HepG2 (cell line): ENCODE results near the gene IQCM. TPM values are rescaled to one million over a fixed set of nuclear protein-coding genes. Genes with fewer than 3 reads are reported as not detected.

Experiments used
- ATAC-seq: fragments of 200-7000 bp; cut with Tn5 transposase; 3 replicates; pipeline ENCODE4 v1.9.1; 2020; ENCODE audit warnings: mild to moderate bottlenecking, moderate library complexity
- BruUV-seq: library from RNA; stranded (reverse); fragments of 400-500 nt; replicated peaks from 2 replicates; lab custom pipeline; 2021; lab: Mats Ljungman, UMichigan
- CTCF ChIA-PET: fragments of 300-600 bp; formaldehyde crosslinking; extraction: SDS; loops from one replicate; lab custom pipeline; 2021; ENCODE audit warnings: low total read pairs, inconsistent platforms, low intra/inter-chr PET ratio; lab: Yijun Ruan, JAX
- POLR2A ChIA-PET: fragments of 350-600 bp; sonication (Branson Sonifier 250); formaldehyde crosslinking; loops from one replicate; lab custom pipeline; 2020; ENCODE audit warnings: antibody characterized with exemption, inconsistent platforms; lab: Yijun Ruan, JAX
- DNase-seq: peaks from one replicate; pipeline ENCODE4 v3.0.0-alpha.2; 2015; ENCODE audit warnings: low spot score
- FAIRE-seq: peaks from 3 replicates; lab custom pipeline; 2011; peaks lifted over from hg19 to GRCh38; lab: Jason Lieb, UNC
- H2AFZ ChIP-seq: one replicate; pipeline ENCODE4 v1.6.1; 2011; ENCODE audit warnings: low read length, inconsistent platforms
- H3K27ac ChIP-seq: fragments of 300-600 bp; 3 replicates; pipeline ENCODE4 v1.8.0; 2011; ENCODE audit warnings: mixed run types, mild to moderate bottlenecking, mixed read lengths, low read length, inconsistent platforms; ENCODE audit not compliant: insufficient read depth; ENCODE audit errors: extremely low read length
- H3K27me3 ChIP-seq, 2 experiments: fragments of 200-600 bp in 1 of 2; 2 replicates in 1 of 2; 3 replicates in 1 of 2; pipeline versions ENCODE4 v1.6.0 to v1.8.0; 2011; ENCODE audit warnings: low read length in 2 of 2, mild to moderate bottlenecking in 2 of 2, moderate library complexity in 2 of 2, inconsistent platforms in 1 of 2; ENCODE audit not compliant: insufficient read depth in 2 of 2, control insufficient read depth in 1 of 2
- H3K36me3 ChIP-seq, 2 experiments: fragments of 200-600 bp in 1 of 2; replicated peaks in 1 of 2; 2 replicates in 1 of 2; 3 replicates in 1 of 2; pipeline versions ENCODE4 v1.5.1 to v1.8.0; 2011; ENCODE audit warnings: low read length in 2 of 2, inconsistent platforms in 1 of 2; ENCODE audit not compliant: insufficient read depth in 2 of 2, control insufficient read depth in 1 of 2
- H3K4me1 ChIP-seq: 2 replicates; pipeline ENCODE4 v1.5.1; 2012; ENCODE audit warnings: low read length, inconsistent platforms; ENCODE audit not compliant: insufficient read depth
- H3K4me2 ChIP-seq: 2 replicates; pipeline ENCODE4 v1.6.0; 2011; ENCODE audit warnings: low read depth, low read length, inconsistent platforms
- H3K4me3 ChIP-seq, 3 experiments: fragments of 200-600 bp in 1 of 3; sonication (generic), shearing (Covaris generic) in 1 of 3; replicated peaks in 1 of 3; 2 replicates each; pipeline ENCODE4 v1.5.1; 2011 to 2016; ENCODE audit warnings: low read length in 3 of 3, inconsistent platforms in 2 of 3, low read depth in 2 of 3, mild to moderate bottlenecking in 2 of 3, control low read depth in 1 of 3, mixed read lengths in 1 of 3; ENCODE audit not compliant: insufficient read depth in 1 of 3
- H3K79me2 ChIP-seq: one replicate; pipeline ENCODE4 v1.6.1; 2011; ENCODE audit warnings: low read length, inconsistent platforms; ENCODE audit not compliant: insufficient read depth
- H3K9ac ChIP-seq: 2 replicates; pipeline ENCODE4 v1.6.0; 2011; ENCODE audit warnings: mild to moderate bottlenecking, low read depth, low read length, inconsistent platforms; ENCODE audit not compliant: insufficient read depth
- H3K9me3 ChIP-seq: 2 replicates; pipeline ENCODE4 v1.5.1; 2012; ENCODE audit warnings: mild to moderate bottlenecking, low read length
- H4K20me1 ChIP-seq: 2 replicates; pipeline ENCODE4 v1.6.0; 2011; ENCODE audit warnings: inconsistent platforms, mild to moderate bottlenecking, low read length, moderate library complexity; ENCODE audit not compliant: insufficient read depth
- AKAP8 ChIP-seq: sonication (generic); formaldehyde crosslinking; IDR thresholded peaks from 2 replicates; pipeline ENCODE4 v1.5.1; 2020; ENCODE audit warnings: mild to moderate bottlenecking, missing genetic modification reagents
- BCL3 ChIP-seq: sonication (generic); formaldehyde crosslinking; IDR thresholded peaks from 2 replicates; pipeline ENCODE4 v1.5.1; 2020; ENCODE audit warnings: mild to moderate bottlenecking, missing genetic modification reagents, moderate library complexity
- MATR3 ChIP-seq: sonication (generic); formaldehyde crosslinking; IDR thresholded peaks from 2 replicates; pipeline ENCODE4 v1.4.0; 2020; ENCODE audit warnings: missing genetic modification reagents
- PATZ1 ChIP-seq: sonication (generic); formaldehyde crosslinking; IDR thresholded peaks from 2 replicates; pipeline ENCODE4 v1.4.0; 2020; ENCODE audit warnings: missing genetic modification reagents
- PAX8 ChIP-seq: sonication (generic); formaldehyde crosslinking; IDR thresholded peaks from 2 replicates; pipeline ENCODE4 v1.8.0; 2022; ENCODE audit warnings: mild to moderate bottlenecking, missing genetic modification reagents, borderline replicate concordance
- PRDM15 ChIP-seq: sonication (generic); formaldehyde crosslinking; IDR thresholded peaks from 2 replicates; pipeline ENCODE4 v1.4.0; 2020; ENCODE audit warnings: missing genetic modification reagents
- ZBTB33 ChIP-seq: sonication (generic); formaldehyde crosslinking; IDR thresholded peaks from 2 replicates; pipeline ENCODE4 v1.4.0; 2020; ENCODE audit warnings: missing genetic modification reagents
- ZFAT ChIP-seq: sonication (generic); formaldehyde crosslinking; conservative IDR thresholded peaks from 2 replicates; pipeline ENCODE4 v1.8.1; 2023; ENCODE audit warnings: missing genetic modification reagents, inconsistent platforms
- ZNF547 ChIP-seq: sonication (generic); formaldehyde crosslinking; IDR thresholded peaks from 2 replicates; pipeline ENCODE4 v1.5.1; 2020; ENCODE audit warnings: mild to moderate bottlenecking, missing genetic modification reagents
- ZNF639 ChIP-seq: conservative IDR thresholded peaks from 2 replicates; pipeline ENCODE4 v1.6.1; 2018; ENCODE audit warnings: missing genetic modification reagents
- WGBS: methylation state at CpG from one replicate; pipeline ENCODE4 v1.1.6; 2017; ENCODE audit warnings: low lambda C conversion rate; 5-methylcytosine and 5-hydroxymethylcytosine counted together
- in situ Hi-C: cut with HindIII; loops from 2 replicates; pipeline ENCODE4 v1.10.0; 2017; ENCODE audit warnings: low pct_unique_long_range_greater_than_20kb; ENCODE audit not compliant: extremely low pct_ligation_motif_present
- intact Hi-C: fragments of 100-400 bp; cut with micrococcal nuclease; formaldehyde crosslinking; loops from one replicate; pipeline ENCODE4 v1.10.0; 2022; ENCODE audit not compliant: unreplicated experiment
- polyA plus RNA-seq, 8 experiments: library from polyadenylated mRNA; depleted of rRNA in 3 of 8; stranded (reverse) in 7 of 8; unstranded in 1 of 8; fragments of >200 nt; fragmentation: Illumina TruSeq in 4 of 8; extraction: Trizol in 4 of 8; gene quantifications; 2 replicates each; pipeline versions ENCODE4 v1.2.1 to v1.2.3, GENCODE V29; 2011 to 2016; ENCODE audit warnings: low read depth in 4 of 8, missing spikeins in 1 of 8, mixed read lengths in 1 of 8; ENCODE audit not compliant: insufficient read depth in 1 of 8
- total RNA-seq, 5 experiments: library from RNA; depleted of rRNA; stranded (reverse); fragments of >200 nt; fragmentation: Illumina TruSeq; extraction: Trizol; gene quantifications; 2 replicates each; pipeline ENCODE4 v1.2.3, GENCODE V29; 2016; ENCODE audit warnings: low read depth in 1 of 5

Gene IQCM
- total and polyA plus RNA-seq, 2 of the 13 experiments (the other 11 are each of a cell fraction or from before 2014, with no cell fraction given), result not detected

GRCh38 chr4:149584722-149585121 lies 230.9 kb downstream of the IQCM start (continued):
- TF ChIP-seq ZBTB33 (CRISPR knock-in tag) (no peak), ZFAT (CRISPR knock-in tag) (no peak), PAX8 (no peak), ZNF639 (CRISPR knock-in tag) (no peak)

- H3K4me2 ChIP-seq, result no peak overlapping the region
- H3K27me3 ChIP-seq, result no peaks in the 10 kb centered on the region
- BruUV-seq, result no TSS peak
- H3K36me3 ChIP-seq, result no peaks in the 10 kb centered on the region
- no peak overlapping the region for H2AFZ ChIP-seq
- H3K27ac ChIP-seq, result no peak overlapping the region
- no peak for TF ChIP-seq PRDM15
- no peak for TF ChIP-seq PATZ1
- no peak for TF ChIP-seq BCL3 (CRISPR knock-in tag)
- no peak for TF ChIP-seq MATR3 (CRISPR knock-in tag)
- TF ChIP-seq AKAP8 (CRISPR knock-in tag), result no peak
- no peak for TF ChIP-seq ZNF547 (CRISPR knock-in tag)
- TF ChIP-seq, all 625 proteins: peak for 0
- H3K9me3 ChIP-seq, result peaks cover 30% of the 10 kb centered on the region
- no peaks in the 10 kb centered on the region for H4K20me1 ChIP-seq
- ChIA-PET POLR2A (no interaction called here), CTCF (no interaction called here)
- ATAC-seq (no peak), DNase-seq (no peak), FAIRE-seq (no peak)
- H3K79me2 ChIP-seq, result no peaks in the 10 kb centered on the region
- in situ Hi-C loops (no loop called here), intact Hi-C loops (no loop called here)
- WGBS, result 0% methylated on average over 4 of the region's 4 CpGs
- no peak overlapping the region for H3K9ac ChIP-seq
- H3K4me1 ChIP-seq, result no peaks in the 10 kb centered on the region
- no peak overlapping the region for H3K4me3 ChIP-seq
Measured at GRCh38 chr4:149574971-149575370, 240.7 kb downstream of the IQCM start.
